Renal pelvis (tissue), 4 donors: ENCODE results near the gene CCND1. TPM values are rescaled to one million over a fixed set of nuclear protein-coding genes. Genes with fewer than 3 reads are reported as not detected.
A peak's percentile ranks its signal among the peaks of the same experiment; 100 is the strongest.
"Not testable (repeated sequence)": the region's sequence is repeated elsewhere in the genome, so short reads cannot be mapped to it uniquely, and the experiment has no call there.

Experiments used
- DNase-seq: peaks from one replicate; pipeline ENCODE4 v3.0.0-alpha.2; 2013
- polyA plus RNA-seq, 3 donors: library from polyadenylated mRNA; unstranded; fragments of 120-200 nt; gene quantifications; one replicate each; pipeline ENCODE4 v1.2.1, GENCODE V29; 2013; ENCODE audit not compliant: insufficient read length in 3 of 3

The CCND1 gene
- polyA plus RNA-seq, 3 donors, result 153 to 167 (median 157) TPM

DNA sequence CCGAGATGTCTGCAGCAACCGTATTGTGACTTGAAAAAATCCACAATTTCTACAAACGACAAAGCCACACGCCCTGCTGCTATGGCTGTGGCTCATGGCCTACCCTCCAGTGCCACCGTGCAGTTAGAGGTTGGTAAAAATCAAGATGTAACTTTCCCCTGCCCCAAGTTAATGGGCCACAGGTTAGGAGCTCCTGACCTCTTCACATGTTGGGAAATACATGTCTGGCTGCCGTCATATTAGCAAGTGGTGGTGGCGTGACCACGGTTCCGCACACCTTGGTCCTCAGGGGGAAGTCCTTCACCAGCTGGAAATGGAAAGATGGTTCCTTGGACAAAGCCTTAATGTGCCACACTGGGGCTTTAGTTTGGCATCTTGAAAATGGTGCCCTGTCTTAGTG, 27.4 kb upstream of the CCND1 start:
- DNase-seq, result no peak

DNA sequence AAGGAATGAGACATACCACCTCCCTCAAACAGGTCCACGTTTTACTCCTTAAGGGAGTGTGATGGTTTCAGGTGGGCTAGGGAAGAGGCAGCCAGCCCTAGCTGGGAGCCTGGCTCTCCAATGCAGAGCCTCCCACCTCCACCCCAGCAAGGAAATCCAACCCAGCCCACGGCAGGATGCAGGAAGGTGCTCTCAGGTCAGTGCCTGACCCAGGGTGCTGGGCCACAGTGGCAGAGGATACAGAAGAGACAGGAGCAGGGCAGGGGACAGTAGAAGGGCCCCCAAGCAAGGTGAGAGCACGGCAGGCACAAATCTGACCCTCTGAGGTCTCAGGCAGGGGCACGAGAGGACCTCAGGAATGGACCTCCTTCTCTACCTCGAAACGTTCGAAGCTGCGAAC, 26.9 kb upstream of the CCND1 start:
- no peak for DNase-seq

DNA sequence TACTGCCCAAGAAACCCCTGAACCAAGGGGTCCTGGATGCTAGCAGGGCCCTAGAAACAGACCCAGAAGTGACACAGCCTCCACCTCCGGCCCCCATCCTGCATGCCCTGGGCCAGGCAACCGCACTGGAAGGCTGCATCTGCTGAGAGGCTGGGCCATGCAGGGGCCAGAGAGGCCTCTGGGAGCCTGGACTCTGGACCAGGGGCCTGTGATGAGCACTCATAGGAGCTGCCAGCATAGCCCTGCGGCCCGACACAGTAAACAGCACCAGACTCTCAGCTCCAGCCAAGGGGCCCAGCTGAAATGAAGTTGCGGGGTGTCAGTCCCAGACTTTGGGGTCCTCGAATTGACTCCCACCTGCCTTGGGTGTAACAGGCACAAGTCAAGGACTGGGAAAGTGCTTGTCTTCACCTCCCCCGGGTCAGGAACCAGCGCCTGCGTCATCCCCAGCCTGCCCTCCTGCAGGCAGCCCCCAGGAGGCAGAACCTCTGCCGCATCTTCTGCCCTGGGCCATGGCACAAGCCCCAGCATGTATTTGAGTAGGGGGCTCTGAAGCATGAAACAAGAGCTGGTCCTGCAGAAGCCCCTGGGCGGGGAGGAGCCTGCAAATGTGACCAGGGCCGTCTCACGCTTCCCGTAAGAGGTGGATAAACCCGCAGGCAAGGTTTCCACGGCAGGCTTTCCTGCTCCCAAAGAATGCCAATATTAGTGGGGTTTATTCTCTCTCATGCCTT, 25.2 kb upstream of the CCND1 start:
- no peak for DNase-seq

DNA sequence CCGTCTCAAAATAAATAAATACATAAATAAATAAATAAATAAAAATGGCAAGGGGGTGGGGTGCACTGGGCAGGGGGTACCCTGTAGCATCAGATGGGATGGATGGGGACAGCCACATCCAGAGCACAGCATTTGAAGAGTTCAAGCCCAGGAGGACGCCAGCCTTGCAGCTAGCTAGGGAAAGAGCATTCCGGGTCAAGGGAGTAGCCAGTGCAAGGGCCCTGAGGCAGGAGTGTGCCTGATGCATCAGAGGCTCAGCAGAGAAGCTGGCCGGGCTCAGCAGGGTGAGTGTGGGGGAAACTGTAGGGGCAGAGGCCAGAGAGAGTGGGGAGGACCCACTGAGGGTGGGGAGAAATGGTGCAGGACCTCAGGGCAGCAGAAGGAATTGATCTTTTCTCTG, 23.7 kb upstream of the CCND1 start:
- no peak for DNase-seq

DNA sequence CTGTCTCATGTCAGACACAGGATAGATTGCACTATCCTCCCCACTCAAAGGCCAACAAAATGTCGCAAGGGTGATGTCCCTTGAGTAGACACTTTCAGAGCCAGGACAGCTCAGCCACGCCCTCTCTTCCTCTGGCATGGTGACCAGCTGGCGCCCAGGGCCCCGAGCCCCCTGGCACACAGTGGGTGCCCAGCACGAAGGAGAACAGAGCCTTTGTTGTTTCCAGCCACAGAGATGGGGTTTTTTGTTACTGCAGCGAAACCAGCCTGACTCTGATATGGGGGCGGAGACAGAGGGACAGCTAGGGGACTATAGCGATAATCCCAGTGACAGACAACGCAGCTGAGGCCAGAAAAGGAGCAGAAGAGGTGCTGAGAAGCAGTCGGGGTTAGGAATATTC, 23.3 kb upstream of the CCND1 start:
- DNase-seq, result no peak

DNA sequence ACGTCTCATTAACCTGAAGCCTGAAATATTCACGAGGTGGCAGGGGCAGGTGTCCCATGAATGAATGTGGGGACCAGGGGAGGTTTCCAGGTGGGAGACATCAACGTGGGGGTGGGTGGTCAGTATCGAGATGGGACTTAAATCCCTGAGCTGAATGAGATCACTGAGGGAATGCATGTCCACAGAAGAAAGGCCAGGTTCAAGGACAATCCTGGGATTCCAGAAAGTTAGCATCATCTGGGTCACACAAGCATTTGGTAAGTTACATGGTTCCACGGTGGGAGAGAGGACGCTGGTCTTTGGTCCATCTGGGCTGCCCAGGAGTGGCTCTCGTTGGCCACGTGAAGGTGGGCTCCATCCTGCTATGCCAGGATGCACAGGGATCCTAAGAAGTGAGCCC, 22.7 kb upstream of the CCND1 start:
- no peak for DNase-seq

DNA sequence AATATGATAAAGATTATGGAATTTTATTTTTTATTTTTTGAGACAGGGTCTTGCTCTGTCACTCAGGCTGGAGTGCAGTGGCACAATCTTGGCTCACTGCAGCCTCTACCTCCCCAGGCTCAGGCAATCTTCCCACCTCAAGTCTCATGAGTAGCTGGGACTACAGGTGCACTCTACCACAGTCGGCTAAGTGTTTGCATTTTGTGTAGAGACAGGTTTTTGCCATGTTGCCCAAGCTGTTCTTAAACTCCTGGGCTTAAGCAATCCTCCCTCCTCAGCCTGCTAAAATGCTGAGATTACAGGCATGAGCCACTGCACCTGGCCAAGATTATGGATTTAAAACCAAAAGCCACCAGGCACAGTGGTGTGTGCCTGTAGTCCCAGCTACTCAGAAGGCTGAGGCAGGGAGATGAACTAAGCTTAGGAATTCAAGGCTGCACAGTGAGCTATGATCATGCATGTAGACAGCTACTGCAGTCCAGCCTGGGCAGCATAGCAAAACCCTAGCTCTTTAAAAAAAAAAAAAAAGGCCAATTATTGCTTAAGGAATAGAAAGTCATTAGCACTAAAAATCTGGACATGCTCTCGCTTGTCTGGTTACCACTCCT, 20.2 kb upstream of the CCND1 start:
- DNase-seq, result no peak

DNA sequence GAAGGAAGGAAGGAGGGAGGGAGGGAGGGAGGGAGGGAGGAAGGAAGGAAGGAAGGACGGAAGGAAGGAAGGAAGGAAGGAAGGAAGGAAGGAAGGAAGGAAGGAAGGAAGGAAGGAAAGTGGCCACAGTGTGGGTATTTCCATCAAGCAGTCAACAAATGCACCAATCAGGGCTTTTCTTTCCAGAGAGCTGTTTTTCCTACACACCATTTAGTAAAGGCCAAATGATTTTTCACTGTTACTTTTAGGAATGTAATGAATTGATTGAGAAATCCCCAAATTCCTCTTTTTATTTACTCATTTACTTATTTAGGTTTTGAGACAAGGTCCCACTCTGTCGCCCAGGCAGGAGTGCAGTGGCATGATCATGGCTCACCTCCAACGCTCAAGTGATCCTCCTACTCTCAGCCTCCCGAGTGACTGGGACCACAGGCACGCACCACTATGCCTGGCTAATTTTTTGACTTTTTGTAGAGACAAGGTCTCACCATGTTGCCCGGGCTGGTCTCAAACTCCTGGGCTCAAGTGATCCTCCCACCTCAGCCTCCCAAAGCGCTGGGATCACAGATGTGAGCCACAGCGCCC, 18.8 kb upstream of the CCND1 start:
- not testable (repeated sequence) for DNase-seq

DNA sequence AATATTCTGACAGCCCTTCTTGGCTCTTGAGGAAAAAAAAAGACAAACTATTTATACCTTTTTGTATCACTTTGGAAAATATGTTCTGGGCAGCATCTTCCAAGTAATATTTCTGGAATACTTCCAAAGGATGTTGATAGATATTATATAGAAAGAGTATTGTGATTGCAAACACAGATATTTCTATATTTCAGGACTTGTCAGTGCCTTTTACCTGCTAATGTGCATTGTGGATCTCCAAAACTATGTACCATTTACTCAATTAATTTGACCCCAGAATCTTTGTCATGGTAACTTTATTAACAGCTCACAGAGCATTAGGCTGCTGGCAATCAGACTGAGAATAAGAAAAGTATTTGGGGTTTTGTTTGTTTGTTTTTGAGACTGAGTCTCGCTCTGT, 16.7 kb upstream of the CCND1 start:
- no peak for DNase-seq

DNA sequence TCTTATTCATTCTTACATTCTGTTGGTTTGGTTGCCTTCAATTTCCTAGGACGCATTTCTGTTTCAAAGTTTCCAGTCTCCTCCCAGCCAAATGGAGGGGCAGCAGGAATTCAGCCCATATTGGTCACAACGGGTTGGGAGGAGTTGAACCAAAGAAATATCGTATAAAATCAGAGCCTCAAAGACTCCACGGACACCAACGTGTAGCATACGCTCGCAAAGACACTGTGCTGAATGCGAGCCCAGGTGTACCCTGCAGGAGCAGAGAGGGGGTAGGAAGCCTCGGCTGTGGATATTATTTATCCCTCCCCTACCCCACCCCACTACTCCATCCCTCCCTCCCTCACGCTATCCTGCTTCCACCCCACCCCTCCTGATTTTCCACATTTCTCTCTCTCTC, 15.5 kb upstream of the CCND1 start:
- DNase-seq, result no peak

DNA sequence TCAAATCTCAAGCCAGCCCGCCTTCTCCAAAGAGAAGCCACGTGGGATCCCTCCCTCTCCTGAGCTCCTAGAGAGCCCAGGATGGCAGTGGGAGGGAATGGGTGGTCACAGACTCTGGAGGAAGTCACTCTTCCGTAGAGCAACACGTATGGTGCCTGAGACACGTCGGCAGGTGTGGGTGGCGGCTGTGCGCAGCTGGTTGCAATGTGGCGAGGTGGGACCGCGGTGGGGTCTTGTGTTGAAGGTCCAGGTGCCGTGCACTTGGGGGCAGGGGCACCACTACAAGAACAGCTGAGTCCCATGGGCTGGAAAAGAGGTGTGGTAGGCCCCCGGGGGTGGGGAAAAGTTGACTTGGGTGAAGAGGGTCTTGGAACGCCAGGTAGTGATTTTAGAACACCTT, 13.4 kb upstream of the CCND1 start:
- no peak for DNase-seq

DNA sequence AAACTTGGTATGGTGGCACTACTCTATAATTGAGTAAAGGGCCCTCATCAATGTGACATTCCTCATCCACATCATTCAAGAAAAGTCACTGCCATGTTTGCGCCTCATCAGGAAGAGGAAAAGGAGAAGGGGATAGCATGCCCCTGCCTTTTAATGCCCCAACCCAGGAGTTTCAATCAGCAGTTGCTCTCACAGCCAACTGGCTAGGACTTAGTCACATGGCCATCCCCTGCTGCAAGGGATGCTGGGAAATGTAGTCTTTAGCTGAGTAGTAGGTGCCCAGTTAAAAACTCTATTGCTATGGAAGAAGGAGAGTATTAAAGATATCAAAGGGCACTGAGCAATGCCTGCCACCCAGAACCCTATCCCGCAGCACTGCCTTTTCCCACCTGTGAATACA, 10.9 kb upstream of the CCND1 start:
- no peak for DNase-seq

DNA sequence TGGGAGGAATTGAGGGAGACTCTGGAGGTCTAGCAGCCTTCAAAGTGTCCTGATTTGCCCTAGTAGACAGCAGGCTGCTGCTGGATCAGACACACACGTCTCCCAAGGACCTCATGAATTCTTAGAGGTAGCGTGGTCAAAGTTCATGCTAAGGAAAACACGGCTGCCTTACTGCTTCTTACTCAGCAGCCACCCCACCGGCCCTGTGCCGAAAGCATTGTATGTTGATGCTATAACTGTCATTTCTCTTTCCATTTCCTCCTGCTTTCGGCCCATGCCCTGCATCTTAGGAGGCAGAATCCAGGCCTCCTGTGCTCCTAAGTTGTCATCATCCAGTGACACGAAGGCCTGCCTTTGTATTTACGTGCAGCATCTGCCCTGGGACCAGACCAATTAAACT, 10.5 kb upstream of the CCND1 start:
- no peak for DNase-seq

DNA sequence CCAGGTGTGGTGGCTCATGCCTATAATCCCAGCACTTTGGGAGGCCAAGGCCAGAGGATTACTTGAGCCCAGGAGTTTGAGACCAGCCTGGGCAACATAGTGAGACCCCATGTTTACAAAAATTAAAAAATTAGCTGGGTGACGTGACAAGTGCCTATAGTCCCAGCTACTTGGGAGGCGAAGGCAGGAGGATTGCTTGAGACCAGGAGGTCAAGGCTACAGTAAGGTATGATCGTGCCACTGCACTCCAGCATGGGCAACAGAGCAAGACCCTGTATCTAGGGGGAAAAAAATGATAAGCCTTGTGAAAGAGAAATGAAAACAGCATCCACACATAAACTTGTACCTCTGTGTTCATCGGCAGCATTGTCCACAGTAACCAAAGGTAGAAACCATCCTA, 8.1 kb upstream of the CCND1 start:
- DNase-seq, result no peak

DNA sequence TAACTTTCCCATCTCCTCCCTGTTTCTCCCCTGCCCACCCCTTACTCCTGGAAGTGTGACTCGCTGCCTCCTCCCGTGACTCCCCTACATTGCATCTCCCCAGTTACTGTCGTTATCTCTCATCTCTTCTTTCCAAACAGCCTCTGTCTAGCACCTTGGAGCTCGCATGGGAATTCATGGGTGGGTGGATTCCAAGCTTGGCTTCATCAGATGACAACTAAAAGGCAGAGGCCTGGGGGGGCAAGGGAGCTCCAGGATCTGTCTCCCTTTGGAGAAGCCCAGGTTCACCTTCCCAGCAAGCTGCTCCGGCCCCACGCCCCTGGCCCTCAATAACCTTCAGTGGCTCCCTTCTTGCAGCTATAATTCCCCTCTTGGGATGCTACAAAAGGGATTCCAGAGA, 6.9 kb upstream of the CCND1 start:
- no peak for DNase-seq

DNA sequence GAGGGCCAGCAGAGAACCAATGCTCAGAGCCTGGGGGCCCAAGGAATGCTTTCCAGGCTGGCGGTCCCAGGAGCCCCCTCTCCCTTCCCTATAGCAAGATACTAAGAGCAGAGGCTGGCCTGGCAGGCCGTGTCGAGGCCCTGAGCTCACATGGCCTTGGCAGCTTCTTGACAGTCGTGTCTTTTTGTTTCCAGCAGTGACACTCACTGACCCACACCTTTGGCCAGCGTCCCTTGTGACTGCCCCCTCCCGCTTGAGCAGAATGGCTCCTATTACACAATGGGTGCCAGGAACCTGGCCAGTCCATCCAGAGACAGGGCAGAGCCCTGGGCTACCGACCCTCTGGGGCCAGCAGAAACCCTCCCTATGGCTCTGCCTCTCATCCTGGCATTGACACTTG, 6.4 kb upstream of the CCND1 start:
- no peak for DNase-seq

DNA sequence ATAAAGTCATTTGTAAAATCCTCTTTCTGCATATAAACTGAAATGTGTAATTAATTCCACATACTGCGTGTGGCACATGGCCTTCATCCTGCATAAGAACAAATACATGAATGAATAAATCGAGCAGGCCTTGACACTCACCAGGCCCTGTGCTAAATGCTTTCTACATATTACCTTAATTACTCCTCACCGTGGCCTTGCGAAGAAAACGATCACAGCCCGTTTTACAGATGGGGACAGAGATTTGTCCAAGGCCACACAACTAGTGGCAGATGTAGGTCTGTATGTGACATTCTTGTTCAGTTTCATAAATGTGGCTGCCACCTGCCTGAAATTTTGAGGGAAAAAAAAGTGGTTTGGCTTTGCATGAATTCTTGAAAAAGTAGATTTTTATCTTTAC, 5.8 kb upstream of the CCND1 start:
- no peak for DNase-seq

DNA sequence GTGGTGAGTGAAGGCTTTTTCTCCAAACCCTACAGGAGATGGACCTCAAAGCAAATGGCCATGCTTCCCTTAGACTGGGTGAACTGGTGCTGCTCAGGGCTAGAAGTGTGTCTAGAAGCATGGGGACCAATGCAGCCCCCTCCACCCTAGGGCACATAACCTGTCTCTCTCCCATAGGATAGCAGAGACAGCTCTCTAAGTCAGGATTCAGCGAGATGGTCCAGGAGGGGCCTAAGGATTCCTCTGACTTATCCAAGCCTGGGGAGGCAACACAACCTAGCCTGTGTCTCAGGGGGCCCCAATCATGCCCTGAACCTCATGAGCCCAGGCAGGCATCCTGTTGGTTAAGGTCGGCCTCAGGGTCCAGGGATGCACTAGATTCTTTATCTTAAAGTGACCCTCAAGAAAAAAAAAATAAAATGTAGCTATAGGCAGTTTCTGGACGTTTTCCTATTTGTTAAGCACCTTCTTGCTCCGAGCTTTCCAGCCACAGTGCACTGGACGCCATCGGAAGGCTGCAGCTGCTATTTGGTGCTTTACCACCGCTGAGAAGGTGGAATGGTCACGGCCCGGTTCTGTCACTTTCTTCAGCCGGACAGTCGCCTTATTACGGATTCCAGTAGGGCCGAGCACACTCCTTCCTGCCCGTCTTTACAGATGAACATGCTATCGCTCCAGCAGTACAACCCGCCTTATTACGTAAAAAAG, 5.0 kb upstream of the CCND1 start:
- DNase-seq, result no peak

DNA sequence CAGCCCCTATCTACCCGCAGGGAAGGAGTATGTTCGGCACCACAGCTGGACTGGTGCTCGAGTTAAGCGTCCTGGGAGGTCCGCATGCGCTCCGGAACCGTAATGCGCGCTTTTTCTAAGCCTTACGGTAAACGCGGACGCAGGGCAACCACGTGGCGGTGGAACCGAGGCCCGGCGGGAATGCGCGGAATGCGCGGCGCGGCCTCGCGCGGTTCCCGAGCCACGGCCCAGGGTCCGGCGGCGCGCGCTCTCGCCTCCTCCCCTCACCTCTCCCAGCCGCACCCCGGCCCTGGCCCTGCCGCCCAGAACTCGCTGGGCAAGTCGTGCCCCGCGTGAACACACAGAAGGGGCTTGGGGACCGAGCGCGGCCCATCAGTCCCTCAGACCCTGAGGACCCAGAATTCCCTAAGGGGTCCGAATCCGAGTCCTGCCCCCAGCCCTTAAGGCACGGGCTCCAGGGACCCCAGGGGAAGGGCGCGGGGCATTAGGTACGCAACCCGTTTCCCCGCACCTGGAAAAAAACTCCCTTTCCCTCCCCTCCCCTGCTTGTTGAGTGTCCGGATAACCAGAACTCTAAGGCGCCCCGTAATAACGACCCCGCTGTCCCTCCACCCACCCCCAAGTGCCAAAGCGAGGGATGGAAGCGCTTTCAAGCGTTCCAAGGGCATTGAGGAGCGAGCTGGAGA, 4.3 kb upstream of the CCND1 start:
- peak; percentile 85 for DNase-seq

DNA sequence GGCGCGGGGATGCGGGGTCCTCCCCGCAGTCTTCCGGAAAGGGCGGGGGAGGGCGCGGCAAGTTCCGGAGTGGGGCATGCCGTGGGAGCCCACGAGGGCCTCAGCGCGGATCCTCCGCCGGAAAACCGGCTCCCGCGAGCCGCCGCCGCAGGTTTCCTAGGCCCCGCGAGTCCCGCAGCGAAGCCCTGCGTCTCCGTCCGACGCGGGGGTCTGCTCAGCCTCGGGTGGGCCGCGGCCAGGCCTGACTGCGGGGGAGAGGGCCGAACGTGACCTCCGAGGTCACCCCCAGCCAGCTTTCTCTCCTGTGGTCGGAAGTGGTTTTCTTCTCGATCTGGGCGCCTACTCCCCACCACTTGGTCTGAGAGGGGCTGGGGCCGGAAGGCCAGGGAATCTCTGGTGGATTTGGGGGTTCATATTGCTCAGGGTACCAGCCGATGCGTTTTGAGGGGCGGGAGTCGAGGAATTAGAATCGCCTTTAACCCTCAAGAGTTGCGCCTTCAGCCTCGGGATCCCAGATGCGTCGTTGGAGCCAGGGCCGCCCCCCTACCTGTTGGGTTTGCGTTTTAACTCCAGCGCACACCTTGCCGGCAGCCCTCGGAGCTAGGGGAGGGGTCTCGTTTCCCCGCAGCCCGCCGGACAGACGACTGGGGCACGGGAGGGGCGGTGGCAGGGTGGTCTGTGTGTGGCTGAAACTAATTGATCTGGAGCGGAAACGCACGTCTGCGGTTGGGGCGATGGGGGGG, 3.6 kb upstream of the CCND1 start:
- no peak for DNase-seq

DNA sequence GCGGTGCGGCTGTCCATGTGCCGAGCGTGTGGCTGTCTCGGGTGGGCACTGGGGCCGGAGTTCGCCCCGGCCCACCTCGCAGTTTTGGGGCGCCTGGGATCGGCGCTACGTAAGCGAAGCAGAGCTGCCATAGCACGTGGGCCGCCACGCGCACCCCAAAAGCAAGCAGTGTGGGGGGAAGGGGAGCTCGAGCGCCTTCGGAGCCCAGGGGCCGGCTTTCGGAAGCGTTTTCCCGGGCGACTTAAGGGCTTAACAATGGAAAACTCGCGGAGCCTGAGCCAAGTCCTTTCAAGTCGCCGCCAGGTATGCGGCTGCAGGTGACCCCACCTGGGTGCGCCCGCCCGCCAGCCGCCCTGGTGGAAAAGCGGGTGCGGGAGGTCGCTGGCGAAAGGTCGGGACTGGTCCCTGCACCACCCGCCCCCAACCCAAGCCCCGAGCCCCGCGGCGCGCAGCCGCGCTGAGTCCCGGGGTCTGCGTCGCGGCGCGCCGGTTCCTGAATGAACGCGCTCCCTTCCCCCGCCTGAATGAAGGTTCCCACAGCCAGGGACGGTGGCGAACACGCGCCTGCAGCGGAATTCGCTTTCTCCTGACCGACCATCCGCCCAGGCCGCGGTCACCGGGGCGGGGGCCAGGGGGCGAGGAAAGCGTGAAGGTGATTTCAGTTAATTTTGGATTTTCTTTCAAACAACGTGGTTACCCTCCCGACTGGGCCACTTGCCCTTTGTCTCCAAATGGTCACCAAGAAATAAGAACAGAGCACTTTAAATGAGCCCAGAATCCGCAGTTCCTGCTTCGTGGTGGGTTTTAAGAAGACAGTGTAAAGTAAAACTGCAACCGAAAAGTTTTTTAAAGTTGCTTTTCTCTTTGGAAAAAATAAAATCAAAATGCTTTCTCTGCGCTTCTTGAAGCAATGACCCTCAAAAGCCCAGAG, 2.8 kb upstream of the CCND1 start:
- peak; percentile 74 for DNase-seq
